ENCODE measurements around the gene RAI1. TPM values are rescaled to one million over a fixed set of nuclear protein-coding genes. Genes with fewer than 3 reads are reported as not detected.
"Not testable (repeated sequence)": the region's sequence is repeated elsewhere in the genome, so short reads cannot be mapped to it uniquely, and the experiment has no call there.

The RAI1 gene
- total RNA-seq, 2 experiments from 2014 or later: 17.1 to 49.4 TPM

DNA sequence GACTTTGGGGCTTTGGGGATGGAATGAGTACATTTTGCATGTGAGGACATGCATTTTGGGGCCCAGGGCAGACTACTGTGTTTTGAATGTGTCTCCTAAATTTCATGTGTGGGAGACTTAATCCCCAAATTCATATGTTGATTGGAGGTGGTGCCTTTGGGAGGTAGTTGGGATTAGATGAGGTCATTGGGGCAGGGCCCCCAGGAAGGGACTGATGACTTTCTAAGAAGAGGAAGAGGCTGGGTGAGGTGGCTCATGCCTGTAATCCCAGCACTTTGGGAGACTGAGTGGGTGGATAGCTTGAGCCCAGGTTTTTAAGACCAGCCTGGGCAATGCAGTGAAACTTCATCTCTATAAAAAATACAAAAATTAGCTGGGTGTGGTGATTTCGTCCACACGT lies 42.8 kb upstream of the RAI1 start:
- Histone ChIP-seq H3K9me2 (ENCODE audit: insufficient read depth, low read length) (no peaks in the 10 kb centered on the region), H3K36me3 (ENCODE audit: insufficient read depth, low read length) (no peaks in the 10 kb centered on the region), H3K4me1 (ENCODE audit: insufficient read depth, low read length, poor library complexity, severe bottlenecking) (no peaks in the 10 kb centered on the region), H3K4me2 (ENCODE audit: low read length) (no peak overlapping the region), H3K9me3 (ENCODE audit: low read length) (no peaks in the 10 kb centered on the region), H3K4me3 (ENCODE audit: low read depth, low read length, poor library complexity, severe bottlenecking) (no peak overlapping the region), H3K79me2 (ENCODE audit: insufficient read depth, low read depth, low read length) (no peaks in the 10 kb centered on the region), H3K27ac (ENCODE audit: low read depth, low read length, poor library complexity, severe bottlenecking) (no peak overlapping the region), H2AFZ (ENCODE audit: low read length) (no peak overlapping the region), H4K20me1 (ENCODE audit: insufficient read depth, low read length) (no peaks in the 10 kb centered on the region)
- no peak for DNase-seq (ENCODE audit: low spot score)
- CTCF ChIA-PET (ENCODE audit: unreplicated experiment): no interaction called here
- intact Hi-C loops (cut with micrococcal nuclease; ENCODE audit: unreplicated experiment): no loop called here
- no peak for TF ChIP-seq EZH2phosphoT487 (IDR thresholded peaks at IDR 0.05; ENCODE audit: borderline replicate concordance, low read depth, low read length)
- TF ChIP-seq, protein P1, sequence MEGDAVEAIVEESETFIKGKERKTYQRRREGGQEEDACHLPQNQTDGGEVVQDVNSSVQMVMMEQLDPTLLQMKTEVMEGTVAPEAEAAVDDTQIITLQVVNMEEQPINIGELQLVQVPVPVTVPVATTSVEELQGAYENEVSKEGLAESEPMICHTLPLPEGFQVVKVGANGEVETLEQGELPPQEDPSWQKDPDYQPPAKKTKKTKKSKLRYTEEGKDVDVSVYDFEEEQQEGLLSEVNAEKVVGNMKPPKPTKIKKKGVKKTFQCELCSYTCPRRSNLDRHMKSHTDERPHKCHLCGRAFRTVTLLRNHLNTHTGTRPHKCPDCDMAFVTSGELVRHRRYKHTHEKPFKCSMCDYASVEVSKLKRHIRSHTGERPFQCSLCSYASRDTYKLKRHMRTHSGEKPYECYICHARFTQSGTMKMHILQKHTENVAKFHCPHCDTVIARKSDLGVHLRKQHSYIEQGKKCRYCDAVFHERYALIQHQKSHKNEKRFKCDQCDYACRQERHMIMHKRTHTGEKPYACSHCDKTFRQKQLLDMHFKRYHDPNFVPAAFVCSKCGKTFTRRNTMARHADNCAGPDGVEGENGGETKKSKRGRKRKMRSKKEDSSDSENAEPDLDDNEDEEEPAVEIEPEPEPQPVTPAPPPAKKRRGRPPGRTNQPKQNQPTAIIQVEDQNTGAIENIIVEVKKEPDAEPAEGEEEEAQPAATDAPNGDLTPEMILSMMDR (conservative IDR thresholded peaks at IDR 0.05; ENCODE audit: low read length): no peak
- no TSS peak for BruUV-seq (replicated peaks)
- POLR2A ChIA-PET: interaction anchor here (0.6 kb wide), 1 partner anchor 8 kb away, joined by 5 read pairs; no protein-coding TSS in a partner anchor

DNA sequence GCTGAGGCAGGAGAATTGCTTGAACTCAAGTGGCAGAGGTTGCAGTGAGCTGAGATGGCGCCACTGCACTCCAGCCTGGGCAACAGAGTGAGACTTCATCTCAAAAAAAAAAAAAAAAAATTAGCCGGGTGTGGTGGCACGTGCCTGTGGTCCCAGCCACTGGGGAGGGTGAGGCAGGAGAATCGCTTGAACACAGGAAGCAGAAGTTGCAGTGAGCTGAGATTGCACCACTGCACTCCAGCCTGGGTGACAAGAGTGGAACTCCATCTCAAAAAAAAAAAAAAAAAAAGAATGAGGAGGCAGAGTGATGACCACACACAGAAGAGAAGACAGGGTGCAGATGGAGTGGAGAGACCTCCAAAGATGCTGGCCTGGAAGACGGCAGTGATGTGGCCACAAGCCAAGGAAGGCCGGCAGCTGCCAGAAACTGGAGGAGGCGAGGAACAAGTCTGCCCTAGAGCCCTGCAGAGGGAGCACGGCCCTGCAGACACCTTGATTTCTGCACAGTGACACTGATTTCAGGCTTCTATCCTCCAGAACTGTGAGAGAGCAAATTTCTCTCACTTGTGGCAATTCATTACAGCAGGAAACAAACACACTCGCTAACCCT lies 41.5 kb upstream of the RAI1 start:
- H2AFZ ChIP-seq (ENCODE audit: low read length); BruUV-seq (replicated peaks); H3K79me2 ChIP-seq (ENCODE audit: insufficient read depth, low read depth, low read length); H3K4me1 ChIP-seq (ENCODE audit: insufficient read depth, low read length, poor library complexity, severe bottlenecking); H3K27ac ChIP-seq (ENCODE audit: low read depth, low read length, poor library complexity, severe bottlenecking); DNase-seq (ENCODE audit: low spot score); H4K20me1 ChIP-seq (ENCODE audit: insufficient read depth, low read length); intact Hi-C loops (cut with micrococcal nuclease; ENCODE audit: unreplicated experiment); H3K36me3 ChIP-seq (ENCODE audit: insufficient read depth, low read length); H3K4me3 ChIP-seq (ENCODE audit: low read depth, low read length, poor library complexity, severe bottlenecking); H3K9me3 ChIP-seq (ENCODE audit: low read length); H3K4me2 ChIP-seq (ENCODE audit: low read length); H3K9me2 ChIP-seq (ENCODE audit: insufficient read depth, low read length): not testable (repeated sequence)
- CTCF ChIA-PET (ENCODE audit: unreplicated experiment): interaction anchor here (0.6 kb wide), 1 partner anchor 106 kb away, joined by 3 read pairs; no protein-coding TSS in a partner anchor
- POLR2A ChIA-PET: interaction anchor here (0.7 kb wide), 1 partner anchor 184 kb away, joined by 6 read pairs; no protein-coding TSS in a partner anchor

DNA sequence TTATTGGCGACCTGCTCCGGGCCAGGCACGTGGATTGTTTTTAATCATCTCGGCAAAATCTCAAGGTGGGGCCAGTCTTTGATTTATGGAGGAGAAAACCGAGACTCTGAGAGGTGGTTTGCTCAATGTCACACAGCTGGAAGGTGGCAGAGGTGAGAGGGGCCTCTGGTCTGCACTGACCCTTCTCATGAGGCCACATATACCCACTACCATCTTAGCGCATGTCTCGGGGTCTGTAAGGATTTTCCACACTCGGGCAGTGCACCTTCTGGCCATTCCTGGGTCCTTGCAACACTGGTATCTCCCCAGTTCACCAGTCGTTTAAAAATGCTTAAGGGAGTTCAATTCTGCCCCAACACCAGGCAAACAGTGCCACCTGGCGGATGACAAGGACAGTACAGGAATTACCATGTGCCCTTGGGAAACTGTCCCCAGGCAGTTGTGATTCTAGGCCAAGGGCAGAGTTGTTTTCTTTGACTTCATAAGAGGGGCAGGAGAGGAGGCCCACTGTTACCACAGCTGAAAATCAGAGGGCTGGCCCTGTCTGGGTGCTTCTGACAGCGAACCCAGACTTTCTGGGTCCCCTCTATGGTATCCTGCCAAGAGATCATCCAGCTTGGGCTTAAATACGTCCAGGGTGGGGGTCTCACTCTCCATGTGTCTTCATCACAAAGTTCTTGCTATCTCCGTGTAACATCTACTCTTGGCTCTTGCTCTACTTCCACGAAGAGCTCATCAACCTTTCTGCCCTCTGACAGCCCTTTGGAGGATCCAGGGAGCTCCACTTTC lies 39.4 kb upstream of the RAI1 start:
- H4K20me1 ChIP-seq (ENCODE audit: insufficient read depth, low read length): no peaks in the 10 kb centered on the region
- H3K36me3 ChIP-seq (ENCODE audit: insufficient read depth, low read length): no peaks in the 10 kb centered on the region
- BruUV-seq (replicated peaks): no TSS peak
- H3K9me3 ChIP-seq (ENCODE audit: low read length): no peaks in the 10 kb centered on the region
- no peak overlapping the region for H3K4me3 ChIP-seq (ENCODE audit: low read depth, low read length, poor library complexity, severe bottlenecking)
- no peak for TF ChIP-seq EZH2phosphoT487 (IDR thresholded peaks at IDR 0.05; ENCODE audit: borderline replicate concordance, low read depth, low read length)
- TF ChIP-seq, protein P1 (conservative IDR thresholded peaks at IDR 0.05; ENCODE audit: low read length): peak; percentile 96
- peak overlapping the region; percentile 42; the same call in 1 of the 2 replicates for H2AFZ ChIP-seq (ENCODE audit: low read length)
- H3K4me2 ChIP-seq (ENCODE audit: low read length): no peak overlapping the region
- H3K79me2 ChIP-seq (ENCODE audit: insufficient read depth, low read depth, low read length): no peaks in the 10 kb centered on the region
- no peaks in the 10 kb centered on the region for H3K4me1 ChIP-seq (ENCODE audit: insufficient read depth, low read length, poor library complexity, severe bottlenecking)
- no peak overlapping the region for H3K27ac ChIP-seq (ENCODE audit: low read depth, low read length, poor library complexity, severe bottlenecking)
- ChIA-PET CTCF (ENCODE audit: unreplicated experiment) (interaction anchor here (1.2 to 1.3 kb wide), 3 partner anchors 22 to 287 kb away, joined by 3 to 5 read pairs (median 4); no protein-coding TSS in a partner anchor), POLR2A (interaction anchor here (0.5 kb wide), 1 partner anchor 722 kb away, joined by 4 read pairs; no protein-coding TSS in a partner anchor)
- peak; percentile 82 for DNase-seq (ENCODE audit: low spot score)
- H3K9me2 ChIP-seq (ENCODE audit: insufficient read depth, low read length): no peaks in the 10 kb centered on the region
- intact Hi-C loops (cut with micrococcal nuclease; ENCODE audit: unreplicated experiment): loop anchor here (1.0 kb wide), 2 partner anchors 146 to 286 kb away; partner anchors contain the start of gene RASD1

DNA sequence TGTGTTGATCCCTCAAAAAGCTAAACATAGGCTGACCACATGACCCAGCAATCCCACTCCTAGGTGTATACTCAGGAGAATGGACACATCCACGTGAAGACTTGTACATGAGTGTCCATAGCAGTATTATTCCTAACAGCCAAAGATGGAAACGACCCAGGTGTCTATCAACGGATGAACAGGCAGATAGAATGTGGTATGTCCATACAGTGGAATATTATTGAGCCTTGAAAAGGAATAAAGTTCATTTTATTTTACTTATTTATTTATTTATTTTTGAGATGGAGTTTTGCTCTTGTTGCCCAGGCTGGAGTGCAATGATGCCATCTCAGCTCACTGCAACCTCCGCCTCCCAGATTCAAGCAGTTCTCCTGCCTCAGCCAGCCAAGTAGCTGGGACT lies 36.1 kb upstream of the RAI1 start:
- H4K20me1 ChIP-seq (ENCODE audit: insufficient read depth, low read length); POLR2A ChIA-PET; H3K9me3 ChIP-seq (ENCODE audit: low read length); H3K4me3 ChIP-seq (ENCODE audit: low read depth, low read length, poor library complexity, severe bottlenecking); H3K4me2 ChIP-seq (ENCODE audit: low read length); H3K79me2 ChIP-seq (ENCODE audit: insufficient read depth, low read depth, low read length); H3K36me3 ChIP-seq (ENCODE audit: insufficient read depth, low read length); H2AFZ ChIP-seq (ENCODE audit: low read length); H3K27ac ChIP-seq (ENCODE audit: low read depth, low read length, poor library complexity, severe bottlenecking); H3K9me2 ChIP-seq (ENCODE audit: insufficient read depth, low read length); CTCF ChIA-PET (ENCODE audit: unreplicated experiment); BruUV-seq (replicated peaks); intact Hi-C loops (cut with micrococcal nuclease; ENCODE audit: unreplicated experiment); DNase-seq (ENCODE audit: low spot score); H3K4me1 ChIP-seq (ENCODE audit: insufficient read depth, low read length, poor library complexity, severe bottlenecking): not testable (repeated sequence)

All from OCI-LY7 (cell line).